ENCODE measurements around the gene AFAP1L1.
"Not testable (repeated sequence)": the region's sequence is repeated elsewhere in the genome, so short reads cannot be mapped to it uniquely, and the experiment has no call there.

Gene AFAP1L1

DNA sequence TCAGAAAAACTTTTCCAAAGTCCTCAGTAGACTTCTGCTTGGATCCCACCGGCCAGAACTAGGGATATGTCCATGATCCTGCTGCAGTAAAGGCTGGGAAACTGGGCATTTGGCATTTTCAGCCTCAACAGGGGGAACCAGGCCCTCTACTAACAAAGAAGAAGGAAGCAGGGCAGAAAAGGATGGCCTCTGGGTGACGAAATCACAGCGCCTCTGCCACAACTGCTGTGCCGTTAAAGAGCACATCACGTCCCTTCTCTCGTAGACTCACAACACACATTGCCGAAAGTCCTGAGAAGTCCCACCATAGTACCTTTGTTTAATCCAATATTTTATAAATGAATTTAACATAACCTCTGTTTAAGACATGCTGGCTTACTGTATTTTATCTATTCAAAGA is 10.4 kb upstream of the AFAP1L1 start:
- DNase-seq = no peak
- no peak for ATAC-seq

DNA sequence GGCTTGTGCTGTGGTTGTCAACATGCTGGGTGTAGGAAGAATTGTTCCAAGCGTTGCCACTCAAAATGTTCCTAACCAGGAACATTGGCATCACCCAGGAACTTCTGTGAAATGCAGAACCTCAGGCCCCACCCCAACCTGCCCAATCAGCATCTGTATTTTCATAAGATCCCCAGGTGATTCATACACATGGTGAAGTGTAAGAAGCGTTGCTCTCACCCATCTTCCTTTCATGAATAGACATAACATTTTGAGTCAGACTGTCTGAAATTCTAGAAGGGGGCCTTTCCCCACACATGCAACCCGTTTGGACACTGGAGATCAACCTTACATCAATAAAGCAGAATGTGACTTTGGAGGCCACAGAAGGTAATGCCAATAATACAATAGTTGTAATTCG is 9.3 kb upstream of the AFAP1L1 start:
- DNase-seq (no peak), ATAC-seq (no peak)

- peak; percentile 46 for DNase-seq
- ATAC-seq = peak; percentile 73
Measured at GRCh38 chr5:149264439-149265067, 7.1 kb upstream of the AFAP1L1 start.

GRCh38 chr5:149265068-149265465 is 6.6 kb upstream of the AFAP1L1 start:
- ATAC-seq (no peak), DNase-seq (no peak)

DNA sequence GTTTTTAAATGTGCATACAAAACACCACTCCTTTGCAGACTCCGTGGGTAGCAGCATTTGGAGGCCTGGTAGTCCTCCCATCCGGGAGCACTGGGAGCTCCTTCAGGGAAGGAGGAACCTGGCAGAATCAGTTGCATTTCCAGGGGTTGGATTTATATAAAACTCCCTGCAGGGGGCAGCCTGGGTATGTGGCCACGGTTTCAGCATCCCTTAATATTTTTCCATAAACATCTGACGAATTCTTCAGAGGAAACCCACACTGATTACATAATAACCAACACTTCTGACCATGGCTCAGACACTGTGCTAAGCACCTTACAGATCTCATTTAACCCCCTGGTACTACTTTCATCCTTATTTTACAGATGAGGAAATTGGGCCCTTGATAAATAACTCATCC is 6.1 kb upstream of the AFAP1L1 start:
- DNase-seq (no peak), ATAC-seq (no peak)

DNA sequence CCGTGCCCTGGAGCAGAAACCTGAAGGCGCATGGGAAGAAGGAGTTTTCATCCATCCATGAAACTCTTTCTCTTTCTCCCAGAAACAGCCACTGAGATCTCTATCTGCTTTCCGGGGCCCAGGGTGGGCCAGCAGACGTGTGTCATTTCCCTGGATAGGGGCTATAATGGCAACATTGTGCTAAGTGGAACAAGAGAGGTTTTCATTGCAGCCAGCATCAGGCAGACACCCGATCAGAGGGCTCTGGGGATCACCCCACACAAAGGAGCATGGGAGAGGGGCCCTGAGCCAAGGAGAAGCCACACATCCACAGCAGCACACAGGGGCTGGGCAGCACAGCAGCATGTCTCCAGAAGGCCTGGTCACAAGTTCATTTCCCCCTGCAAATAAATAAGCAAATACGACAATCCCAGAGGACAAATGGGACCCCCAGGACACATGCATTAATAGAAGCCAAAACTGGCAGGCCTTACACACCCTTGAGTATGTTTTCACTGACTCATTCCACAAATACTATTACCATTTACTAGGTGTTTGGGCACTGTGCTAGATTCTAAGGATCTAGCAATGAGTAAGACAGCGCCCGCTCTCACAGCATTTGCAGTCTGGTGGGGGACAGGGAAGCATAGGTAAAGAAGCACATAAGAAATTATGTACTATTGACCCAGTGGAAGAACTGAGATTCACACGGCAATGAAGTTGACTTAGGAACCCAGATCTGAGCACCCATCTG is 4.3 kb upstream of the AFAP1L1 start:
- no peak for DNase-seq
- ATAC-seq = no peak

GRCh38 chr5:149268928-149269557 is 2.6 kb upstream of the AFAP1L1 start:
- ATAC-seq = peak; percentile 58
- no peak for DNase-seq

- ATAC-seq (no peak), DNase-seq (peak; percentile 15)
Measured at GRCh38 chr5:149271195-149271715, 404 bp upstream of the AFAP1L1 start.

- not testable (repeated sequence) for DNase-seq, ATAC-seq
Measured at GRCh38 chr5:149272781-149273180, 1.1 kb downstream of the AFAP1L1 start.

DNA sequence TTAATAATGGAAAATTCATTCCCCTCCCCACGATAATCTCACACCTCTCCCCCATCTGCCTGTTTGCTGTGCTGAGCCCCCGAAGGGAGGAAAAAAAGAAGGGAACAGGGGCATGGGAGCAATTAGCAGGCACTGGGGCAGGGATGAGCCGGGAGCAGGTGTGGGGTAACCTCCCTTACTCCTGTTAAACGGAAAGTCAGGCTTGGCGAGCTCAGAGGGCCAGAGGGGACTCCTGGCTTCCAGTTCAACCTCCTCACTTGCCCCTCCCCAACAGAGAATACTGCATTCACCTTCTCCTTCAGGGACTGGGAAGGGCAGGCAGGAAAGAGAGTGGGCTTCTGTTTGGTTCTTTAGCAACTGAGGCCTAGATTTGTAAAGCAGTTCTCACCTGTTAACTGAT is 1.6 kb downstream of the AFAP1L1 start:
- DNase-seq (no peak), ATAC-seq (no peak)

GRCh38 chr5:149273950-149274349 is 2.3 kb downstream of the AFAP1L1 start:
- ATAC-seq (no peak), DNase-seq (no peak)

GRCh38 chr5:149274939-149275338 is 3.3 kb downstream of the AFAP1L1 start:
- no peak for DNase-seq
- no peak for ATAC-seq

DNA sequence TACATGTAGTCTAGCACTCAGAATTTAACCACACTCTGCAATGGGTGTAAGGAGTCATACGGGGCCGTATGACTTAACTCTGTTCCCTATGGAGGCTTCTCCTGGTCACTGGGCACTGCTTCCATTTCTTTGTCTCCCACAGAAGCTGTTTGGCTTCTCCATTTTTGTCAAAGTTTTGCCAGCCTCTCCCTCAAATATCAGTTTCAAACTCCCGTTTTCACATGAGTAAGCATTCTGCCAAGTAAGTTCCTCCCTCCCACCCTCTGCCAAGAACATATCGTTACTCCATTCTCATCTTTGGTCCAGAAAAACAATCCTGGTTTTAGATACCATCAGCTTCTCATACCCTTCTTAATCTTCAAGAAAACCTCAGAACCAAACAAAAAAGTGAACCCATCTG is 6.1 kb downstream of the AFAP1L1 start:
- ATAC-seq = no peak
- DNase-seq = no peak

DNA sequence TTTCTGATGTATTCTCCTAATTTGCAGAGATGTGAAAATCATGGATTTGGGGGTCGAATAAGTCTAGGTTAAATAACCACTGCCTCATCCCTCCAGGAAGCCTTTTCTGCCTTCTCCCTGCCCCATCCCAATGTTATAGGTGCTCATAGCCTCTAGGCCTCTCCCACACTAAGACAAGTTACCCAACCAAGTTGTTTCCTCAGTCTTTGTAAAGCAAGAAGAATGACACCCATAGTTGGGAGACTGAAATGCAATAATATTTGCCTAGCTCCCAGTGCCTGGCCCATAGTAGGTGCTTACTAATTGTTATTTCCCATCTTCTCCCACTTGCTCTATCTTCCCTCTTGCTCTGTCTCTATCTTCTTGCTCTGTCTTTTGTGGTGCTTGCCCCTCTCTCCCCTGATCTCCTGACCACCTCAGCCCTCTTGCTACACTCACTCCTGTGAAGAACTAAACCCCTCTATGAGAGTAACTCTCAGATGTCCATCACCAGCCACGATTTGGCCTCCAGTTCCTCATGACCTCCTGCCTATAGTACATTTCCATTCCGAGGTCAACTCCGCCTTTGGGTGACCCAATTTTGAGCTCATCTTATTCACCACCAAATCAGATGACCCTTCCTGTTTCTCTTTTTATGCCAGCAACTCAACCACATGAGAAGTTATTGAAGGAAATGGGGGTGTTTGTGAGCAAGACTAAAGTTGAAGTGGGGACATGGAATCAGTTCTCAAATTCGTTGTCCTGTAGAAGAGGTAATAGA is 7.0 kb downstream of the AFAP1L1 start:
- DNase-seq (no peak), ATAC-seq (no peak)

- DNase-seq (no peak), ATAC-seq (no peak)
Measured at GRCh38 chr5:149279661-149280060, 8.0 kb downstream of the AFAP1L1 start.

- DNase-seq = no peak
- no peak for ATAC-seq
Measured at GRCh38 chr5:149280124-149280523, 8.5 kb downstream of the AFAP1L1 start.

- ATAC-seq (no peak), DNase-seq (no peak)
Measured at GRCh38 chr5:149280802-149281201, 9.1 kb downstream of the AFAP1L1 start.

GRCh38 chr5:149282027-149282965 is 10.6 kb downstream of the AFAP1L1 start:
- DNase-seq = no peak

GRCh38 chr5:149282966-149283332 is 11.3 kb downstream of the AFAP1L1 start:
- DNase-seq = no peak
- no peak for ATAC-seq

More at GRCh38 chr5:149282027-149282965, 10.6 kb downstream of the AFAP1L1 start:
- ATAC-seq = no peak

GRCh38 chr5:149283626-149284480 is 12.2 kb downstream of the AFAP1L1 start:
- DNase-seq = no peak
- no peak for ATAC-seq
